HG03060 (cell line): ENCODE measurements around the gene CGNL1.

Experiments
- ATAC-seq: cut with Tn5 transposase; IDR thresholded peaks from one replicate; pipeline ENCODE4 v1.9.1; 2021; ENCODE audit warnings: low read depth, moderate number of reproducible peaks; ENCODE audit not compliant: unreplicated experiment

The CGNL1 gene

GRCh38 chr15:57557810-57558209, 181.5 kb downstream of the CGNL1 start:
- no peak for ATAC-seq

GRCh38 chr15:57559875-57560274, 183.6 kb downstream of the CGNL1 start:
- no peak for ATAC-seq

GRCh38 chr15:57561041-57561711, 184.9 kb downstream of the CGNL1 start:
- no peak for ATAC-seq

- ATAC-seq, result no peak
Measured at GRCh38 chr15:57562196-57562769, 186.0 kb downstream of the CGNL1 start.

GRCh38 chr15:57563416-57563815, 187.1 kb downstream of the CGNL1 start:
- ATAC-seq, result no peak

GRCh38 chr15:57565311-57565710, 189.0 kb downstream of the CGNL1 start:
- ATAC-seq, result no peak

- no peak for ATAC-seq
Measured at GRCh38 chr15:57566834-57567233, 190.5 kb downstream of the CGNL1 start.

- no peak for ATAC-seq
Measured at GRCh38 chr15:57567891-57568290, 191.6 kb downstream of the CGNL1 start.

- ATAC-seq, result no peak
Measured at GRCh38 chr15:57568299-57568698, 192.0 kb downstream of the CGNL1 start.

- ATAC-seq, result no peak
Measured at GRCh38 chr15:57570340-57570739, 194.0 kb downstream of the CGNL1 start.

- ATAC-seq, result no peak
Measured at GRCh38 chr15:57570994-57571393, 194.7 kb downstream of the CGNL1 start.

GRCh38 chr15:57571725-57572124, 195.4 kb downstream of the CGNL1 start:
- no peak for ATAC-seq

- no peak for ATAC-seq
Measured at GRCh38 chr15:57572468-57572867, 196.2 kb downstream of the CGNL1 start.

GRCh38 chr15:57573151-57573550, 196.8 kb downstream of the CGNL1 start:
- ATAC-seq, result no peak

- no peak for ATAC-seq
Measured at GRCh38 chr15:57575363-57575762, 199.1 kb downstream of the CGNL1 start.

GRCh38 chr15:57578288-57578900, 202.1 kb downstream of the CGNL1 start:
- ATAC-seq, result no peak

- no peak for ATAC-seq
Measured at GRCh38 chr15:57580428-57580827, 204.1 kb downstream of the CGNL1 start.

- ATAC-seq, result no peak
Measured at GRCh38 chr15:57580866-57581265, 204.6 kb downstream of the CGNL1 start.

- no peak for ATAC-seq
Measured at GRCh38 chr15:57582090-57582489, 205.8 kb downstream of the CGNL1 start.

- ATAC-seq, result no peak
Measured at GRCh38 chr15:57583282-57583681, 207.0 kb downstream of the CGNL1 start.

- ATAC-seq, result no peak
Measured at GRCh38 chr15:57583720-57584119, 207.4 kb downstream of the CGNL1 start.
